H1 (cell line): ENCODE measurements around the gene AMIGO2. TPM values are rescaled to one million over a fixed set of nuclear protein-coding genes. Genes with fewer than 3 reads are reported as not detected.

ENCODE experiments used
- CTCF ChIA-PET: fragments of 300-600 bp; sonication (Branson Sonifier 250); formaldehyde crosslinking; loops from one replicate; lab custom pipeline; 2021; ENCODE audit not compliant: partially characterized antibody; lab: Charles Lee
- POLR2A ChIA-PET: fragments of 300-600 bp; sonication (Branson Sonifier 250); formaldehyde crosslinking; loops from one replicate; lab custom pipeline; 2021; ENCODE audit warnings: inconsistent platforms; ENCODE audit not compliant: partially characterized antibody; lab: Charles Lee
- DNase-seq, 2 experiments: peaks; one replicate each; pipeline versions ENCODE4 v3.0.0 to v3.0.0-alpha.2; 2010 to 2022; ENCODE audit warnings: low spot score in 2 of 2, low read depth in 1 of 2, mixed read lengths in 1 of 2
- FAIRE-seq: peaks from 2 replicates; lab custom pipeline; 2011; peaks lifted over from hg19 to GRCh38; lab: Jason Lieb, UNC
- H2AFZ ChIP-seq: 2 replicates; pipeline ENCODE4 v1.8.1; 2012; ENCODE audit warnings: low read length, inconsistent platforms
- H2AK5ac ChIP-seq: 2 replicates; pipeline ENCODE4 v1.6.1; 2013; ENCODE audit warnings: low read depth, low read length
- H2BK120ac ChIP-seq: replicated peaks from 2 replicates; pipeline ENCODE3; 2013; ENCODE audit warnings: low read depth, low read length, inconsistent platforms
- H2BK12ac ChIP-seq: 2 replicates; pipeline ENCODE4 v1.6.1; 2013; ENCODE audit warnings: low read depth, low read length
- H2BK15ac ChIP-seq: 2 replicates; pipeline ENCODE4 v1.6.1; 2013; ENCODE audit warnings: low read length
- H2BK20ac ChIP-seq: 2 replicates; pipeline ENCODE4 v1.6.1; 2013; ENCODE audit warnings: low read length
- H2BK5ac ChIP-seq: 2 replicates; pipeline ENCODE4 v1.6.1; 2013; ENCODE audit warnings: low read depth, low read length
- H3K14ac ChIP-seq: 2 replicates; pipeline ENCODE4 v1.6.1; 2013; ENCODE audit warnings: inconsistent platforms; ENCODE audit not compliant: insufficient read length
- H3K18ac ChIP-seq: 2 replicates; pipeline ENCODE4 v1.6.1; 2013; ENCODE audit warnings: low read length; ENCODE audit errors: extremely low read depth
- H3K23ac ChIP-seq: 2 replicates; pipeline ENCODE4 v1.6.1; 2013; ENCODE audit warnings: inconsistent platforms; ENCODE audit not compliant: insufficient read length
- H3K23me2 ChIP-seq: 2 replicates; pipeline ENCODE4 v1.6.1; 2013; ENCODE audit warnings: low read depth, low read length
- H3K27ac ChIP-seq: 2 replicates; pipeline ENCODE4 v1.6.1; 2011; ENCODE audit warnings: low read depth, low read length, inconsistent platforms
- H3K27me3 ChIP-seq, 4 experiments: replicated peaks in 1 of 4; 1 replicate in 1 of 4; 2 replicates in 3 of 4; pipeline versions ENCODE4 v1.6.1 to v1.8.1; 2011 to 2013; ENCODE audit warnings: low read length in 3 of 4, mild to moderate bottlenecking in 3 of 4, inconsistent platforms in 2 of 4, mixed read lengths in 2 of 4, moderate library complexity in 1 of 4; ENCODE audit not compliant: control insufficient read depth in 3 of 4, insufficient read depth in 3 of 4; ENCODE audit errors: extremely low read depth in 1 of 4
- H3K36me3 ChIP-seq, 4 experiments: 2 replicates each; pipeline versions ENCODE4 v1.6.1 to v1.8.1; 2011 to 2013; ENCODE audit warnings: mild to moderate bottlenecking in 4 of 4, low read length in 3 of 4, moderate library complexity in 2 of 4, control low read depth in 1 of 4, inconsistent platforms in 1 of 4; ENCODE audit not compliant: insufficient read depth in 4 of 4, control insufficient read depth in 2 of 4
- H3K4ac ChIP-seq: replicated peaks from 2 replicates; pipeline ENCODE3; 2013; ENCODE audit warnings: low read length, low read depth, mixed read lengths, inconsistent platforms; ENCODE audit not compliant: insufficient read length
- H3K4me1 ChIP-seq, 4 experiments: replicated peaks in 1 of 4; 1 replicate in 1 of 4; 2 replicates in 3 of 4; pipeline versions ENCODE4 v1.6.1 to v1.8.1; 2011 to 2013; ENCODE audit warnings: low read length in 3 of 4, inconsistent platforms in 2 of 4, mixed read lengths in 1 of 4; ENCODE audit not compliant: insufficient read depth in 4 of 4, control insufficient read depth in 3 of 4
- H3K4me2 ChIP-seq, 2 experiments: 2 replicates each; pipeline versions ENCODE4 v1.6.1 to v1.8.1; 2011 to 2013; ENCODE audit warnings: low read depth in 2 of 2, low read length in 2 of 2, control low read depth in 1 of 2, inconsistent platforms in 1 of 2, mild to moderate bottlenecking in 1 of 2; ENCODE audit not compliant: insufficient read depth in 1 of 2
- H3K4me3 ChIP-seq, 4 experiments: fragments of 200-600, 300-600 bp in 1 of 4; sonication (generic), shearing (Covaris generic), sonication (Bioruptor Twin) in 1 of 4; 2 replicates each; pipeline versions ENCODE4 v1.5.1 to v1.8.1; 2011 to 2016; ENCODE audit warnings: low read length in 4 of 4, low read depth in 3 of 4, control low read depth in 2 of 4, inconsistent platforms in 2 of 4, mild to moderate bottlenecking in 2 of 4, mixed read lengths in 1 of 4, moderate library complexity in 1 of 4; ENCODE audit not compliant: insufficient read depth in 2 of 4; ENCODE audit errors: extremely low read depth in 1 of 4
- H3K56ac ChIP-seq: replicated peaks from 2 replicates; pipeline ENCODE3; 2013; ENCODE audit warnings: low read depth, mild to moderate bottlenecking, mixed read lengths, low read length, inconsistent platforms; ENCODE audit not compliant: insufficient read length
- H3K79me1 ChIP-seq: 2 replicates; pipeline ENCODE4 v1.6.1; 2013; ENCODE audit warnings: low read depth, low read length, control low read depth
- H3K79me2 ChIP-seq, 2 experiments: 2 replicates each; pipeline versions ENCODE4 v1.6.1 to v1.8.1; 2012 to 2013; ENCODE audit warnings: low read length in 2 of 2, mild to moderate bottlenecking in 2 of 2, inconsistent platforms in 1 of 2; ENCODE audit not compliant: insufficient read depth in 2 of 2, control insufficient read depth in 1 of 2
- H3K9ac ChIP-seq, 4 experiments: replicated peaks in 1 of 4; 1 replicate in 1 of 4; 2 replicates in 3 of 4; pipeline versions ENCODE4 v1.6.1 to v1.8.1; 2011 to 2013; ENCODE audit warnings: low read depth in 3 of 4, low read length in 3 of 4, control low read depth in 2 of 4, mild to moderate bottlenecking in 2 of 4, moderate library complexity in 2 of 4, inconsistent platforms in 1 of 4; ENCODE audit errors: extremely low read depth in 1 of 4
- H3K9me3 ChIP-seq, 2 experiments: 2 replicates each; pipeline versions ENCODE4 v1.6.1 to v1.8.1; 2012 to 2013; ENCODE audit warnings: mild to moderate bottlenecking in 2 of 2, moderate library complexity in 2 of 2, control low read depth in 1 of 2, inconsistent platforms in 1 of 2, low read depth in 1 of 2, low read length in 1 of 2, mixed read lengths in 1 of 2; ENCODE audit not compliant: insufficient read depth in 2 of 2
- H4K20me1 ChIP-seq, 2 experiments: replicated peaks in 1 of 2; 2 replicates each; pipeline versions ENCODE3 to v1.8.1; 2011 to 2013; ENCODE audit warnings: inconsistent platforms in 2 of 2, low read length in 2 of 2, mild to moderate bottlenecking in 1 of 2; ENCODE audit not compliant: insufficient read depth in 2 of 2, control insufficient read depth in 1 of 2
- H4K5ac ChIP-seq: 2 replicates; pipeline ENCODE4 v1.6.1; 2013; ENCODE audit warnings: low read length, low read depth, mixed read lengths, inconsistent platforms; ENCODE audit not compliant: insufficient read length
- H4K8ac ChIP-seq: 2 replicates; pipeline ENCODE4 v1.8.0; 2013; ENCODE audit warnings: mild to moderate bottlenecking, moderate library complexity, low read length, inconsistent platforms; ENCODE audit not compliant: insufficient read depth; ENCODE audit errors: extremely low read depth
- H4K91ac ChIP-seq: replicated peaks from 2 replicates; pipeline ENCODE3; 2013; ENCODE audit warnings: low read length, mixed read lengths, inconsistent platforms; ENCODE audit not compliant: insufficient read length
- BRCA1 ChIP-seq: IDR thresholded peaks from 2 replicates; pipeline ENCODE4 v1.6.1; 2012; ENCODE audit warnings: low read depth, low read length, improper control_type of control experiment
- CBX8 ChIP-seq: fragments of 300-800, 300-1000 bp; sonication (generic); IDR thresholded peaks from 2 replicates; pipeline ENCODE4 v1.7.1; 2016; ENCODE audit warnings: low read depth, low read length, borderline replicate concordance
- CHD1 ChIP-seq: IDR thresholded peaks from 2 replicates; pipeline ENCODE4 v1.6.1; 2012; ENCODE audit warnings: low read depth, low read length, improper control_type of control experiment
- CREB1 ChIP-seq: IDR thresholded peaks from 2 replicates; pipeline ENCODE4 v1.6.1; 2012; ENCODE audit warnings: inconsistent platforms
- CTBP2 ChIP-seq: IDR thresholded peaks from 2 replicates; pipeline ENCODE4 v1.7.0; 2011; ENCODE audit warnings: borderline replicate concordance, mild to moderate bottlenecking, moderate library complexity, mixed read lengths, low read length; ENCODE audit not compliant: insufficient read depth, insufficient read length
- EZH2 ChIP-seq: fragments of 200-600 bp; sonication (generic); IDR thresholded peaks from 2 replicates; pipeline ENCODE4 v1.7.1; 2012; ENCODE audit warnings: low read depth, mild to moderate bottlenecking, moderate library complexity, low read length, inconsistent platforms; ENCODE audit not compliant: severe bottlenecking
- RBBP5 ChIP-seq: IDR thresholded peaks from 2 replicates; pipeline ENCODE4 v1.7.1; 2012; ENCODE audit warnings: low read depth, mild to moderate bottlenecking, inconsistent platforms, low read length, moderate library complexity, borderline replicate concordance
- SIN3A ChIP-seq, 2 experiments: IDR thresholded peaks in 1 of 2; conservative IDR thresholded peaks in 1 of 2; 2 replicates each; pipeline ENCODE4 v1.6.1; 2011 to 2012; ENCODE audit warnings: low read length in 2 of 2, improper control_type of control experiment in 1 of 2, low read depth in 1 of 2, mild to moderate bottlenecking in 1 of 2
- SIX5 ChIP-seq: IDR thresholded peaks from 2 replicates; pipeline ENCODE4 v1.6.1; 2011; ENCODE audit warnings: mild to moderate bottlenecking, low read depth, low read length
- SP2 ChIP-seq: IDR thresholded peaks from 2 replicates; pipeline ENCODE4 v1.6.1; 2012; ENCODE audit warnings: mild to moderate bottlenecking, low read length, inconsistent platforms
- TAF1 ChIP-seq: IDR thresholded peaks from 2 replicates; pipeline ENCODE4 v1.6.1; 2011; ENCODE audit warnings: mild to moderate bottlenecking, low read depth, low read length
- TBP ChIP-seq: IDR thresholded peaks from 2 replicates; pipeline ENCODE4 v1.6.1; 2011; ENCODE audit warnings: low read depth, low read length, improper control_type of control experiment
- YY1 ChIP-seq: IDR thresholded peaks from 2 replicates; pipeline ENCODE4 v1.6.1; 2011; ENCODE audit warnings: low read depth, mild to moderate bottlenecking, low read length
- WGBS, 2 experiments: shearing (Covaris generic) in 1 of 2; methylation state at CpG; one replicate each; pipeline versions ENCODE4 v1.1.6 to v1.1.7; 2013 to 2015; ENCODE audit warnings: low lambda C conversion rate in 2 of 2, mixed read lengths in 2 of 2, inconsistent platforms in 1 of 2, low coverage in 1 of 2, missing lambda C conversion rate in 1 of 2; ENCODE audit not compliant: insufficient replicate concordance in 2 of 2, insufficient coverage in 1 of 2, insufficient read length in 1 of 2; ENCODE audit errors: extremely low coverage in 1 of 2, missing lambda C conversion rate in 1 of 2; 5-methylcytosine and 5-hydroxymethylcytosine counted together
- polyA plus RNA-seq, 7 experiments: library from polyadenylated mRNA; depleted of rRNA in 3 of 7; stranded (reverse) in 5 of 7; unstranded in 2 of 7; fragments of >200 nt in 5 of 7; fragments of 200-250 nt in 2 of 7; gene quantifications; 1 replicate in 5 of 7; 2 replicates in 1 of 7; 4 replicates in 1 of 7; pipeline versions ENCODE4 v1.2.1 to v1.2.3, GENCODE V29; 2011 to 2013; ENCODE audit warnings: missing spikeins in 2 of 7, mixed read lengths in 2 of 7
- total RNA-seq: library from RNA; stranded (reverse); fragmentation: NEBNext Ultra II Directional; extraction: Animal tissue kit (Norgen Biotek cat#: 25700); gene quantifications from 2 replicates; pipeline ENCODE4 v1.2.1, GENCODE V29; 2021

Gene AMIGO2
- total and polyA plus RNA-seq, 2 of the 8 experiments (the other 6 are each of a cell fraction or from before 2014, with no cell fraction given), result 1.7 to 3.3 TPM

GRCh38 chr12:47088021-47088944, 8.5 kb upstream of the AMIGO2 start:
- Histone ChIP-seq H2BK120ac (no peak overlapping the region), H2BK20ac (no peak overlapping the region), H3K18ac (no peak overlapping the region), H2BK12ac (no peak overlapping the region), H3K4me2 (no peak overlapping the region), H3K79me1 (no peaks in the 10 kb centered on the region), H2BK15ac (no peak overlapping the region), H3K4me3 (no peak overlapping the region), H3K79me2 (no peaks in the 10 kb centered on the region), H3K56ac (no peak overlapping the region), H4K20me1 (no peaks in the 10 kb centered on the region), H3K4ac (no peak overlapping the region), H3K36me3 (no peaks in the 10 kb centered on the region), H2AFZ (no peak overlapping the region), H3K9me3 (no peaks in the 10 kb centered on the region), H4K91ac (no peak overlapping the region), H3K23me2 (no peaks in the 10 kb centered on the region), H4K5ac (no peak overlapping the region), H3K14ac (no peak overlapping the region), H2BK5ac (no peak overlapping the region), H3K27me3 (no peaks in the 10 kb centered on the region), H4K8ac (no peak overlapping the region), H3K23ac (no peak overlapping the region), H3K9ac (no peak overlapping the region), H3K4me1 (peaks cover 0 to 8% (median 3%) of the 10 kb centered on the region in 4 experiments; a peak in 3 of 7 replicates), H3K27ac (no peak overlapping the region), H2AK5ac (no peak overlapping the region)
- CTCF ChIA-PET, result interaction anchor here (1.1 kb wide), 1 partner anchor 18 kb away, joined by 3 read pairs; no protein-coding TSS in a partner anchor
- FAIRE-seq (no peak), DNase-seq (no peak)
- POLR2A ChIA-PET, result no interaction called here
- WGBS, 2 experiments, result 86% methylated on average over 7 of the region's 7 CpGs; no CpG with 5 or more reads in 1 of the 2 experiments
- TF ChIP-seq BRCA1, result no peak
- TF ChIP-seq TBP, result no peak
- no peak for TF ChIP-seq CTBP2
- TF ChIP-seq RBBP5, result no peak
- TF ChIP-seq EZH2, result no peak
- no peak for TF ChIP-seq TAF1
- no peak for TF ChIP-seq CREB1
- no peak for TF ChIP-seq CHD1
- TF ChIP-seq SIX5, result no peak
- no peak for TF ChIP-seq CBX8
- TF ChIP-seq SIN3A (conservative IDR thresholded peaks at IDR 0.05 in 1 of 2, IDR thresholded peaks at IDR 0.05 in 1 of 2; ENCODE audit: low read depth in 1 of 2, low read length in 2 of 2), result no peak
- no peak for TF ChIP-seq YY1
- TF ChIP-seq SP2, result no peak
